GM12801 (cell line): Measurements from ENCODE around the gene LSAMP.

Source experiments
- CTCF ChIP-seq: IDR thresholded peaks from one replicate; pipeline ENCODE4 v1.5.1; 2011; ENCODE audit warnings: control low read depth; ENCODE audit not compliant: insufficient read length; ENCODE audit errors: extremely low read depth

LSAMP gene

GRCh38 chr3:115828401-115828800, 616.9 kb downstream of the LSAMP start:
- no peak for TF ChIP-seq CTCF

- TF ChIP-seq CTCF: no peak
Measured at GRCh38 chr3:115827495-115827894, 617.8 kb downstream of the LSAMP start.

GRCh38 chr3:115825046-115825445, 620.2 kb downstream of the LSAMP start:
- no peak for TF ChIP-seq CTCF

GRCh38 chr3:115823083-115823482, 622.2 kb downstream of the LSAMP start:
- no peak for TF ChIP-seq CTCF

GRCh38 chr3:115822579-115822978, 622.7 kb downstream of the LSAMP start:
- TF ChIP-seq CTCF: no peak

GRCh38 chr3:115819785-115820384, 625.4 kb downstream of the LSAMP start:
- TF ChIP-seq CTCF: peak; percentile 89

GRCh38 chr3:115814778-115815380, 630.4 kb downstream of the LSAMP start:
- no peak for TF ChIP-seq CTCF
